Left lung (tissue), 10 donors: ENCODE measurements around the gene MAN1A1. TPM values are rescaled to one million over a fixed set of nuclear protein-coding genes. Genes with fewer than 3 reads are reported as not detected.

Experiments
- ATAC-seq: fragments of 200-7000 bp; cut with Tn5 transposase; one replicate; pipeline ENCODE4 v1.9.1; 2020; ENCODE audit warnings: moderate library complexity
- DNase-seq, 4 donors: peaks; one replicate each; pipeline ENCODE4 v3.0.0-alpha.2; 2013 to 2020
- H3K27ac ChIP-seq, 2 donors: fragments of 200-600 bp; sonication (generic) in 1 of 2; one replicate each; pipeline versions ENCODE4 v1.5.0 to v1.8.0; 2020 to 2021
- H3K27me3 ChIP-seq, 2 donors: fragments of 200-600 bp; sonication (generic) in 1 of 2; one replicate each; pipeline versions ENCODE4 v1.5.0 to v1.8.0; 2020 to 2021
- H3K36me3 ChIP-seq, 2 donors: fragments of 200-600 bp; sonication (generic) in 1 of 2; one replicate each; pipeline versions ENCODE4 v1.5.0 to v1.8.0; 2020 to 2021
- H3K4me1 ChIP-seq, 2 donors: fragments of 200-600 bp; one replicate each; pipeline ENCODE4 v1.8.0; 2021
- H3K4me3 ChIP-seq, 2 donors: fragments of 200-600 bp; sonication (generic) in 1 of 2; one replicate each; pipeline versions ENCODE4 v1.5.0 to v1.8.0; 2020 to 2021; ENCODE audit warnings: mild to moderate bottlenecking in 1 of 2
- H3K9me3 ChIP-seq, 2 donors: fragments of 200-600 bp; sonication (generic) in 1 of 2; one replicate each; pipeline versions ENCODE4 v1.5.0 to v1.8.0; 2020 to 2021
- intact Hi-C, 2 donors: fragments of 100-400 bp; cut with DNase I; formaldehyde crosslinking; loops; one replicate each; pipeline versions ENCODE4 v1.11.2 to v1.14.2; 2022
- polyA plus RNA-seq, 6 donors: library from polyadenylated mRNA; unstranded; fragments of 120-200 nt; gene quantifications; one replicate each; pipeline ENCODE4 v1.2.1, GENCODE V29; 2013; ENCODE audit not compliant: insufficient read length in 6 of 6
- total RNA-seq, 2 donors: library from RNA; stranded (reverse); fragmentation: NEBNext Ultra II Directional; extraction: Animal tissue kit (Norgen Biotek cat#: 25700); gene quantifications; one replicate each; pipeline ENCODE4 v1.2.1, GENCODE V29; 2021
- TF ChIP-seq, protein P1 (sequence below), 2 donors: fragments of 200-600 bp; sonication (generic) in 1 of 2; IDR thresholded peaks; one replicate each; pipeline versions ENCODE4 v1.5.0 to v1.8.0; 2021; ENCODE audit warnings: antibody characterized with exemption in 2 of 2
- donor health status: DM: no; HTN: yes; CAD: no.
- donor health status: DM: no; HTN: no; CAD: no.

MAN1A1 gene
- total and polyA plus RNA-seq, 8 donors: 49.6 to 76.6 (median 58.1) TPM

DNA sequence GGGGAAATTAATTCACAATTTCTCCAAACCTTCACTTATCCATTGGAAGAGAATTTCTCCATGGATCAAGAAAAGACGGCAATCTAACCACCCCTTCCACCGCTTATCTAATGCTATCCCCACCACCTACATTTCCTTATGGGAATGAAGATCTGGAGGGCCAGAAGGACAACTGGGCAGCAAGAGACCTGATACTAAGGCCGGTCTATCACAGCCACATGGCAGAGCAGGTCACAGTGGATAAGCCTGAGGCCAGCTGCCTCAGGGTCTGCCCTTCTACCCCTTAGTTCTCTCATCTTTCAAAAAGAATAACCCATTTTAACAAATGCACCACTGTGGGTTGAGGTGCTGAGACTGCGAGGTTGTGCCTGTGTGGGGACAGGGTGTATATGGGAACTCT, 37.1 kb downstream of the MAN1A1 start:
- ATAC-seq (no peak), DNase-seq (no peak)
- Histone ChIP-seq H3K4me3 (no peak overlapping the region), H3K9me3 (no peaks in the 10 kb centered on the region), H3K4me1 (peaks cover 10 to 83% of the 10 kb centered on the region in 2 donors), H3K36me3 (no peaks in the 10 kb centered on the region), H3K27me3 (no peaks in the 10 kb centered on the region), H3K27ac (peak overlapping the region in 1 of 2 donors; percentile 76)
- TF ChIP-seq, protein P1, sequence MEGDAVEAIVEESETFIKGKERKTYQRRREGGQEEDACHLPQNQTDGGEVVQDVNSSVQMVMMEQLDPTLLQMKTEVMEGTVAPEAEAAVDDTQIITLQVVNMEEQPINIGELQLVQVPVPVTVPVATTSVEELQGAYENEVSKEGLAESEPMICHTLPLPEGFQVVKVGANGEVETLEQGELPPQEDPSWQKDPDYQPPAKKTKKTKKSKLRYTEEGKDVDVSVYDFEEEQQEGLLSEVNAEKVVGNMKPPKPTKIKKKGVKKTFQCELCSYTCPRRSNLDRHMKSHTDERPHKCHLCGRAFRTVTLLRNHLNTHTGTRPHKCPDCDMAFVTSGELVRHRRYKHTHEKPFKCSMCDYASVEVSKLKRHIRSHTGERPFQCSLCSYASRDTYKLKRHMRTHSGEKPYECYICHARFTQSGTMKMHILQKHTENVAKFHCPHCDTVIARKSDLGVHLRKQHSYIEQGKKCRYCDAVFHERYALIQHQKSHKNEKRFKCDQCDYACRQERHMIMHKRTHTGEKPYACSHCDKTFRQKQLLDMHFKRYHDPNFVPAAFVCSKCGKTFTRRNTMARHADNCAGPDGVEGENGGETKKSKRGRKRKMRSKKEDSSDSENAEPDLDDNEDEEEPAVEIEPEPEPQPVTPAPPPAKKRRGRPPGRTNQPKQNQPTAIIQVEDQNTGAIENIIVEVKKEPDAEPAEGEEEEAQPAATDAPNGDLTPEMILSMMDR (IDR thresholded peaks at IDR 0.05): no peak
- intact Hi-C loops: no loop called here

DNA sequence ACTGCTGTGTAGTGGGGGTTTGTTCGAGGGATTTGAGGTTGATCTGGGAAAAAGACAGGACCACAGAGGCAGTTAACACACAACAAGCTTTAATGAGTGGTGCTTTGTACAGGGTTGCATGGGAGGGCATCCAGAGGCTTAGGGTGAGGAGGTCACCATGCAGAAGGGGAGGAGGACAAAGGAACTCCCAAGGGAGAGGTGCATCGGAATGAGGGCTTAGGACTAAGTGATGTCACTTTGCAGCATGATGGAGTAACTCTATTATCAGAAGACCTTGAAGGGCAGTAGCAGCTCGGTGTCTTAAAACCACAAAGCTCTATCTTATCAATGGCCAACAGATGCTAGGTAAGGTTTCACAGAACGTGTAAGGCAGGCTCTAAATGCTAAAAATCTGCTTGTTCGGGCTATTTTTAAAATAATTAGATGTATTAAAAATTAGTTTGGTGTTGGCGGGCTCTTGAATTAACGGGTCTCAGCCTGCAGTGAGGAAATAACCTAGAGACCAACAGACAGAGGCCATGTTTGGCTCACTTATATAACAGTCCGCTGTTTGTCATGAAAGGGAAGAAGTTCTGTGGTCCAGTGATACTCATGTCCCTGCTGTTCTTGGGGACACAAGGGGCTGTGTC, 37.9 kb downstream of the MAN1A1 start:
- TF ChIP-seq, protein P1 (IDR thresholded peaks at IDR 0.05): no peak
- peaks cover 0 to under 1% of the 10 kb centered on the region in 2 donors for H3K36me3 ChIP-seq
- no peaks in the 10 kb centered on the region for H3K9me3 ChIP-seq
- no peak for ATAC-seq
- no peak overlapping the region for H3K4me3 ChIP-seq
- DNase-seq: no peak
- intact Hi-C loops: no loop called here
- peaks cover 10 to 88% of the 10 kb centered on the region in 2 donors for H3K4me1 ChIP-seq
- H3K27me3 ChIP-seq: no peaks in the 10 kb centered on the region
- no peak overlapping the region for H3K27ac ChIP-seq

DNA sequence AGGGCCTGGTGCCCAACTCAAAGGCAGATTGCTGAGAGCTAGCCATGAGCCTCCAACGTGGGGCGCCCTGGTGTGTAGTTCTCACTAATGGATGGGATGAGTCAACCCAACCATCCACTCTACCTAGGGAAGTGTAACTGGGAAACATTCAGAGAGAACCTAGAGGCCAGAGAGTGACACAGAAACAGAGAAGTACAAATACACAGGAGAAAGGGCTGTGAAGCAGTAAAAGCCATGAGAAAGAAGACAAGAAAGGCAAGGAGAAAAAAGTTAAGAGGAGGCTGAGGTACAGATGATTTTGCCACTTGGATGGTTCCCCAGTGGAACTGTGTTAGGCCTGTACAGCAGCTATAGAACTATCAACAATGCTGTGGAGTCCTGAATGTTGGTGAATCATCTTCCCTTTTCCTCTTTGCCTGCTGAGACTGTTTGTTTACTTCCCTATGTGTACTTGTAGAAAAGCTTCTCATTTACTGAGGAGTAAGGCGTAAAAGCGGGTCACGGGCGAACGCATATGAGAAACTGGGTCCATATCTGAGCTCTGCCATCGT, 39.0 kb downstream of the MAN1A1 start:
- DNase-seq (no peak), ATAC-seq (peak; percentile 60)
- Histone ChIP-seq H3K36me3 (peaks cover 0 to 11% of the 10 kb centered on the region in 2 donors), H3K9me3 (no peaks in the 10 kb centered on the region), H3K4me1 (peaks cover 10 to 84% of the 10 kb centered on the region in 2 donors), H3K4me3 (no peak overlapping the region), H3K27me3 (no peaks in the 10 kb centered on the region), H3K27ac (peak overlapping the region in 1 of 2 donors; percentile 82)
- intact Hi-C loops: no loop called here
- TF ChIP-seq, protein P1 (IDR thresholded peaks at IDR 0.05): no peak

DNA sequence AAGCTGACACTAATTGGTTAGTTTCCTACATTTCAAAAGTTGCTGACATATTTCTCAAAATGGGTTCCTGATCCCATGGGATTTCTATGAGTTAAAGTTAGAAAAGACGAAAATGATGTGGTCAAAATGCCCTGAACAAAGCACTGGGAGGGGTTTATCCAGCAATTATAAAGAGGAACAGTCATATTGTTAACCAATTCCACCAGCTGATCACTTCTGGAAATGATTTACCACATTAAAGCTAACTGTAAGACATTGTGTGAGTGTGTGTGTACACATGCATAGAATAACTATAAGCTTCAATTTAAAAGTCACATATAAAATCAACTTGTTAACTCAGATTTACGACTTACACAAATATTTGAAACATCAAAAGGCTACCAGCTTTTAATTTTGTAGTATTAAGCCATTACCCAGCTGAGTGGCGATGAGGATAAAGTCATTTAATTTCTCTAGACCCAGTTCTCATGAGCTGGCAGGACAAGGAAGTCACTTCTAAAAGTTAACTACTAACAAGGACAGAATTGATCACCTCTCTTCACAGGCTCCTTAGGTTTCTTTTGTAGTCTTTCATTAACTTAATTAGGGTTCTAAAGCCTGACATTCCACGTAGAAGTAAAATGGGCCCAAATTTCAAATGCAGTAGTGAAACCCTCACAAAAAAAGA, 40.4 kb downstream of the MAN1A1 start:
- ATAC-seq (no peak), DNase-seq (no peak)
- H3K27me3 ChIP-seq: no peaks in the 10 kb centered on the region
- H3K9me3 ChIP-seq: no peaks in the 10 kb centered on the region
- peaks cover 10 to 69% of the 10 kb centered on the region in 2 donors for H3K4me1 ChIP-seq
- H3K27ac ChIP-seq: no peak overlapping the region
- TF ChIP-seq, protein P1 (IDR thresholded peaks at IDR 0.05): no peak
- peaks cover 0 to 15% of the 10 kb centered on the region in 2 donors for H3K36me3 ChIP-seq
- intact Hi-C loops: no loop called here
- H3K4me3 ChIP-seq: no peak overlapping the region

DNA sequence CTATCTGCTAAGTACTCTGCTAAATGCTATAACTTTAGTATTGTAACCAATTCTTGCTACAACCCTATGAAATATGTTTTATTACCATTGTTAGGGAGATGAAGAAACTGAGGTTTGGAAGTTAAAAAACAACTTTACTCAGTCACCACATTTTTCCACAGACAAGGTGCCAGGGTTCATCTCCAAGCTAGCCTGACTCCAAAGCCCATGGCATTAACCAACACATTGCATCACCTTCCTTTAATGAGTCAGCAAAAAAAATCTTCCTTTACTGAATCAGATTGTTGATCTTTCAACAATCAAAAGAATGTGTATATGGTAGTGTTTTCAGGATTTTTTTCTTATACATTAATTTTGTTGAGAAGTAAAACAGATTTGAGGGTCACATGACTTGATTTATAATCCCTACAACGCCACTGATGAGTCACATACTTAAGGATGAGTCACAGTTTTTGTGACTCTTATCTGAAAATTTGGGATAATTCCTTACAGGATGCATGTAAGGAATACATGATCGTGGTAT, 41.5 kb downstream of the MAN1A1 start:
- Histone ChIP-seq H3K36me3 (peaks cover 0 to 15% of the 10 kb centered on the region in 2 donors), H3K9me3 (no peaks in the 10 kb centered on the region), H3K4me1 (peaks cover 2 to 59% of the 10 kb centered on the region in 2 donors), H3K27me3 (no peaks in the 10 kb centered on the region), H3K4me3 (no peak overlapping the region), H3K27ac (no peak overlapping the region)
- TF ChIP-seq, protein P1 (IDR thresholded peaks at IDR 0.05): no peak
- ATAC-seq: no peak
- DNase-seq: no peak
- intact Hi-C loops: no loop called here
